ENCODE data around the gene IFIT2. TPM values are rescaled to one million over a fixed set of nuclear protein-coding genes. Genes with fewer than 3 reads are reported as not detected.

IFIT2 gene
- total RNA-seq, 1 experiment from 2014 or later, result 0.45 TPM

DNA sequence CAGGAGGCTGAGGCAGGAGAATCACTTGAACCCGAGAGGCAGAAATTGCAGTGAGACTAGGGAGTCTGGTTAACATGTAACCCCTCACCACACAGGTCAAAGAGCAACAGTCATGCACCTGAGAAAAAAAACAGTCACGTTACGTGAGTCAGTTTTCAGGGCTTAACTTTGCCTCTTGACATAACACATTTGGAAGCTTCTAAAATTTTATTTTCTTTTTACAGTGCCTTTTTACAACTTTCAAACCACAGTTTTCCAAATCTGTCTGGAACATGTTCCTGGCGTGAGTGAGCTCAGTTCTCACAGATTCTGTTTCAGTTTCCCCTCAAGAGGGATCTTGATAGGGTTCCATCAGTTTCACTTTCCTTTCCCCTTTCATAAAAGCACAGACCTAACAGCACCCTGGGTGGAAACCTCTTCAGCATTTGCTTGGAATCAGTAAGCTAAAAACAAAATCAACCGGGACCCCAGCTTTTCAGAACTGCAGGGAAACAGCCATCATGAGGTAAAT lies 30.3 kb downstream of the IFIT2 start:
- DNase-seq, result no peak
- Histone ChIP-seq H3K27me3 (ENCODE audit: control insufficient read depth, insufficient read depth, low read length) (no peaks in the 10 kb centered on the region), H3K4me3 (ENCODE audit: insufficient read depth, low read depth, low read length) (no peak overlapping the region), H3K36me3 (replicated peaks; ENCODE audit: control insufficient read depth, insufficient read depth, low read length) (no peaks in the 10 kb centered on the region)

GRCh38 chr10:89335226-89335625 lies 33.4 kb downstream of the IFIT2 start:
- H3K27me3 ChIP-seq (ENCODE audit: control insufficient read depth, insufficient read depth, low read length), result no peaks in the 10 kb centered on the region
- H3K36me3 ChIP-seq (replicated peaks; ENCODE audit: control insufficient read depth, insufficient read depth, low read length), result no peaks in the 10 kb centered on the region
- DNase-seq, result no peak
- H3K4me3 ChIP-seq (ENCODE audit: insufficient read depth, low read depth, low read length), result no peak overlapping the region

DNA sequence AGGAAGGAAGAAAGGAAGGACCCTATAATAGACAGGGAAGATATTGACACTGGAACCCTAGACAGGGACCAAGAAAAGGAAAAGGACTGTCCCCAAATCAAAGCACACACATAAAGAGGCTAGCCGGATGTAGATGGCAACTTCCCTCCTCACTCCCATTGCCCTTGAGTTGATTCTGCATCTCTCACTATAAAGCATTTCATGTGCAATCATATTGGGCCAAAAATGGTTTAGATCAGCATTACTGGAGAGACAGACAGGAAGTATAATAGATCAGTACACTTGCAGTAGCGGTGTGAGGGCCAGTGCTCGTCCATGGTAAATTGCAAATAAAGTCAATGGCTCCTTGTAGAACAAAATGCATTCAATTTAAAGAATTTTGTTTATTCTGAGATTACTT lies 34.4 kb downstream of the IFIT2 start:
- Histone ChIP-seq H3K27me3 (ENCODE audit: control insufficient read depth, insufficient read depth, low read length) (no peaks in the 10 kb centered on the region), H3K4me3 (ENCODE audit: insufficient read depth, low read depth, low read length) (no peak overlapping the region), H3K36me3 (replicated peaks; ENCODE audit: control insufficient read depth, insufficient read depth, low read length) (no peaks in the 10 kb centered on the region)
- no peak for DNase-seq

DNA sequence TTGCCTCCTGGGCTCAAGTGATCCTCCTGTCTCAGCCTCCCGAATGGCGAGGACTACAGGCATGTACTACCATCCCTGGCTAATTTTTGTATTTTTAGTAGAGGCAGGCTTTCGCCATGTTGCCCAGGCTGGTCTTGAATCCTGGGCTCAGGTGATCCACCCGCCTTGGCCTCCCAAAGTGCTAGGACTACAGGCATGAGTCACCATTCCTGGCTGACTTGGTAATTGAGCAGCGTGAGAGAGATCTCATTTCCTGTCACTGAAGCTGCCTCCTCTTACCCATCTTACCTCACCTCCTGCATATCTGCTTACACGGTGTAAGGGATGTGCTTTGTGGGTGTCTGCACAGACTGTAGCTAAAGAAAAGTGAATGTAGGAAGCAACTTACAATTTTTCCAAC lies 35.6 kb downstream of the IFIT2 start:
- no peak overlapping the region for H3K4me3 ChIP-seq (ENCODE audit: insufficient read depth, low read depth, low read length)
- H3K36me3 ChIP-seq (replicated peaks; ENCODE audit: control insufficient read depth, insufficient read depth, low read length), result no peaks in the 10 kb centered on the region
- no peak for DNase-seq
- H3K27me3 ChIP-seq (ENCODE audit: control insufficient read depth, insufficient read depth, low read length), result no peaks in the 10 kb centered on the region

DNA sequence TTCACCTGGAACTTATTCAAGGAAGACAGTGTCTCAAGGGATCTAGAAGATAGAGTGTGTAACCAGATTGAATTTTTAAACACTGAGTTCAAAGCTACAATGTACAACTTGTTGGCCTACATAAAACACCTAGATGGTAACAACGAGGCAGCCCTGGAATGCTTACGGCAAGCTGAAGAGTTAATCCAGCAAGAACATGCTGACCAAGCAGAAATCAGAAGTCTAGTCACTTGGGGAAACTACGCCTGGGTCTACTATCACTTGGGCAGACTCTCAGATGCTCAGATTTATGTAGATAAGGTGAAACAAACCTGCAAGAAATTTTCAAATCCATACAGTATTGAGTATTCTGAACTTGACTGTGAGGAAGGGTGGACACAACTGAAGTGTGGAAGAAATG lies 36.9 kb downstream of the IFIT2 start:
- no peaks in the 10 kb centered on the region for H3K36me3 ChIP-seq (replicated peaks; ENCODE audit: control insufficient read depth, insufficient read depth, low read length)
- no peaks in the 10 kb centered on the region for H3K27me3 ChIP-seq (ENCODE audit: control insufficient read depth, insufficient read depth, low read length)
- no peak for DNase-seq

GRCh38 chr10:89339875-89340274 lies 38.0 kb downstream of the IFIT2 start:
- no peak overlapping the region for H3K4me3 ChIP-seq (ENCODE audit: insufficient read depth, low read depth, low read length)
- no peak for DNase-seq
- H3K27me3 ChIP-seq (ENCODE audit: control insufficient read depth, insufficient read depth, low read length), result no peaks in the 10 kb centered on the region
- H3K36me3 ChIP-seq (replicated peaks; ENCODE audit: control insufficient read depth, insufficient read depth, low read length), result no peaks in the 10 kb centered on the region

More for the DNA sequence above, 36.9 kb downstream of the IFIT2 start:
- H3K4me3 ChIP-seq (ENCODE audit: insufficient read depth, low read depth, low read length), result no peak overlapping the region

DNA sequence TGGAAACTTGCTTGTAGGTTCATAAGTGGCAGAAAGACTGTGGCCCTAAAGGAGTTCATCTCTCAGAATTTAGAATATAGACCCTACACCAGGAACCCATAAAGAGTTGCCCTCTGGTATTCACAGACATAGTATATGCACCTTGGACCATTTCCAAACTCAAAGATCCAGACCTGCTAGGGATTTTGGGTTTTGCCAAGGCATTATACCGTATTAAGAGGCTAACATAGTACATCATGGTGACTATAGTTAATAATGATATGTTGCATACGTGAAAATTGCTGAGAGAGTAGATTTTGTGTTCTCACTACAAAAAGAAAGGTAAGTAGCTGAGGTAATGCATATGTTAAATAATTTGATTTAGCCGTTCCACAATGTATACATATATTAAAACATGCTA lies 39.8 kb downstream of the IFIT2 start:
- Histone ChIP-seq H3K36me3 (replicated peaks; ENCODE audit: control insufficient read depth, insufficient read depth, low read length) (no peaks in the 10 kb centered on the region), H3K4me3 (ENCODE audit: insufficient read depth, low read depth, low read length) (no peak overlapping the region), H3K27me3 (ENCODE audit: control insufficient read depth, insufficient read depth, low read length) (no peaks in the 10 kb centered on the region)
- DNase-seq, result no peak

DNA sequence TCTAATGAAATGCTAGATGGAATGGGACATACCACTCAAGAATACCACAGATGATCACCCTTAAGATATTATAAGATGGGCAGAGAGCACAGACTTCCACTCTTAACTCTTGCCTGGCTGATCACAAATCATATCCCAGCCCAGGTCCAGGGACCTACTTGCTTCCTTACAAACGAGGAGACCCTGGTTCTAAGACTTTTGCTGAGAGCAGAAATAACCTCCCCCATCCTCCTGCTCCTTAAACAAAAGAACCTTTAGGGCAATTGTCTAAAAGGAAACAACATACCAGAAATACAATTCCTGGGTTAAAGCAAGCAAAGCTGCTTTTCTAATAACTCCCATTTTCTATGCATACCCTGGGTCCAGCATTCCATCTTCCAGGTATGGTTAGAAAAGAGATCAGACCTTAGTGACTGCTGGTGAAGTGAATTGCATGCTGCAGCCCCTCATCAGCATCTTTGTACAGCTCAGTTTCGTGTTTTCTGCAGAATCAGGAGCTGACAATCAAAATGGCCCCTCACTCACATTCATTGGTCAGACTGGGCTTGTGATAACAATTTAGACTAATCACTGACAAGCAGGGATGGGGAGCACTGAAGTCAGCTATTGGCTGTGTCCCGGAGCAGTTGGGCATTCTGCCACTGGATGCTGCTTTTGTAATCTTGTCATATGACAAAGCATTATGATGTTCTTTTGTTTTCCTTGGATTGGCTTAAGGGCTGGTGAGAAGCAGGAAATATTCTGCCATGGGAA lies 40.5 kb downstream of the IFIT2 start:
- Histone ChIP-seq H3K4me3 (ENCODE audit: insufficient read depth, low read depth, low read length) (no peak overlapping the region), H3K27me3 (ENCODE audit: control insufficient read depth, insufficient read depth, low read length) (no peaks in the 10 kb centered on the region), H3K36me3 (replicated peaks; ENCODE audit: control insufficient read depth, insufficient read depth, low read length) (no peaks in the 10 kb centered on the region)
- no peak for DNase-seq

GRCh38 chr10:89343089-89343767 lies 41.4 kb downstream of the IFIT2 start:
- DNase-seq, result no peak
- Histone ChIP-seq H3K36me3 (replicated peaks; ENCODE audit: control insufficient read depth, insufficient read depth, low read length) (no peaks in the 10 kb centered on the region), H3K27me3 (ENCODE audit: control insufficient read depth, insufficient read depth, low read length) (no peaks in the 10 kb centered on the region), H3K4me3 (ENCODE audit: insufficient read depth, low read depth, low read length) (no peak overlapping the region)

DNA sequence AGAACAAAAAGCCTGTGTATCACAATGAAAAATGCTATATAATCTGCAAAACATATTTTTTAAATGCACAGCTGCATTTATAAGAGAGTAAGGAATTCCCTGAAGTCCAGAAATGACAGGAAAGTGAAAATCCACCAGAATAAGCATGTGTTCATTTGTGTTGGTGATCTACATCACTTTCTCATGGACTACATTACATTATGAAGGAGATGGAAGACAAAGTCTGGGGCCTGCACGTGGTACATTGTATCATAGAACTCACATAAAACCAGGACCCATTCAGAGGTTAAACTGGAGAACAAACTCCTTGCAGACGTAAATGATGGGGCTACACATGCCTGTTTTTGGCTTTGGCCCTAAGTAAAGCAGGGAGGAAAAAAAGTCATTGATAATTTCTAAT lies 42.3 kb downstream of the IFIT2 start:
- DNase-seq, result no peak
- H3K36me3 ChIP-seq (replicated peaks; ENCODE audit: control insufficient read depth, insufficient read depth, low read length), result no peaks in the 10 kb centered on the region
- H3K4me3 ChIP-seq (ENCODE audit: insufficient read depth, low read depth, low read length), result no peak overlapping the region
- H3K27me3 ChIP-seq (ENCODE audit: control insufficient read depth, insufficient read depth, low read length), result no peaks in the 10 kb centered on the region

- no peak overlapping the region for H3K4me3 ChIP-seq (ENCODE audit: insufficient read depth, low read depth, low read length)
- no peak for DNase-seq
- no peaks in the 10 kb centered on the region for H3K36me3 ChIP-seq (replicated peaks; ENCODE audit: control insufficient read depth, insufficient read depth, low read length)
- no peaks in the 10 kb centered on the region for H3K27me3 ChIP-seq (ENCODE audit: control insufficient read depth, insufficient read depth, low read length)
These were observed 43.6 kb downstream of the IFIT2 start for GRCh38 chr10:89345367-89346000.

GRCh38 chr10:89346405-89347254 lies 44.8 kb downstream of the IFIT2 start:
- H3K27me3 ChIP-seq (ENCODE audit: control insufficient read depth, insufficient read depth, low read length), result no peaks in the 10 kb centered on the region
- DNase-seq, result peak; percentile 12
- no peaks in the 10 kb centered on the region for H3K36me3 ChIP-seq (replicated peaks; ENCODE audit: control insufficient read depth, insufficient read depth, low read length)
- H3K4me3 ChIP-seq (ENCODE audit: insufficient read depth, low read depth, low read length), result no peak overlapping the region

DNA sequence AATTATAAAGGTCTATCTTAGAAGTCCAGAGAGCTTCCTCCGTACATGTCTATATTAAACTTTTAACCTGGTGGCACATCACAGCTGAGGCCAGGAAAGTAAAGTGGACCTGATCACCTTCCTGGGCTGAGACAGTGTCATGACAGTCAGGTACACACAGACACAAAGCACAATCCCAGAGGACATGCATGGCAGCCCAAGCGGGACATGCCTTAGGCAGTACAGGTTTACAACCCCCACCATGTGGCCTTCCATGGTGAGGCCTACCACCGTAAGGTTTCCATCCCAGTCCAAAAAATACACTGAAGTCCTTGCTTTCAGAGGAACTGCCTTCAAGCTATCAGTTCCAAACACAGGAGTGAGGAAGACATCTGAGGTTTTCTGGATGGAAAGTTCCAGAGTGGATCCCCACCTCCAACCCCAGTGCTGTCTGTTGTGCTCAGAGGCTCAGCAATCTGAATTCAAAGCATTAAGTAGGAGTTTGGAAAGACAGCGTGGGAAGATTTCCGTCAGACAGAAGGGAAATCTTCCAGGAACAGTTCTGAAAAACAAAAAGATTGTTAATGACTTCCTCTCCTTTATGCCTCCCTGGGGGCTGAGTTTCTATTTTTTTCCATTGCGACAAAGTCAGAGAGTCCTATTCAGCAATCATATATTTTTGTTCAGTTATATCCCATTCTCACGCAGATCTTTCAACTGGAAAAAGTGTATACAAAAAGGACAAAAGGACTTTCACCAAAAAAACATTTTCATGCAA lies 46.0 kb downstream of the IFIT2 start:
- Histone ChIP-seq H3K4me3 (ENCODE audit: insufficient read depth, low read depth, low read length) (no peak overlapping the region), H3K36me3 (replicated peaks; ENCODE audit: control insufficient read depth, insufficient read depth, low read length) (no peaks in the 10 kb centered on the region), H3K27me3 (ENCODE audit: control insufficient read depth, insufficient read depth, low read length) (no peaks in the 10 kb centered on the region)
- no peak for DNase-seq

- no peak for DNase-seq
- no peaks in the 10 kb centered on the region for H3K36me3 ChIP-seq (replicated peaks; ENCODE audit: control insufficient read depth, insufficient read depth, low read length)
- no peaks in the 10 kb centered on the region for H3K27me3 ChIP-seq (ENCODE audit: control insufficient read depth, insufficient read depth, low read length)
- H3K4me3 ChIP-seq (ENCODE audit: insufficient read depth, low read depth, low read length), result no peak overlapping the region
These were observed 46.6 kb downstream of the IFIT2 start for GRCh38 chr10:89348481-89348880.

All from H7 (cell line).